ENCODE data around the gene HMHB1.

The HMHB1 gene

GRCh38 chr5:143812085-143812705 is at the start of gene HMHB1:
HMHB1 (plus strand) TSS chr5:143812161.
- no peak for DNase-seq

GRCh38 chr5:143762636-143763220 is 49.2 kb upstream of the HMHB1 start:
- no peak for DNase-seq

GRCh38 chr5:143767162-143767561 is 44.8 kb upstream of the HMHB1 start:
- no peak for DNase-seq

- no peak for DNase-seq
These were observed 42.8 kb upstream of the HMHB1 start for GRCh38 chr5:143769026-143769786.

- no peak for DNase-seq
These were observed 41.5 kb upstream of the HMHB1 start for GRCh38 chr5:143770450-143770849.

- no peak for DNase-seq
These were observed 40.8 kb upstream of the HMHB1 start for GRCh38 chr5:143771189-143771588.

GRCh38 chr5:143771602-143772001 is 40.4 kb upstream of the HMHB1 start:
- no peak for DNase-seq

GRCh38 chr5:143772621-143773020 is 39.3 kb upstream of the HMHB1 start:
- DNase-seq: no peak

- no peak for DNase-seq
These were observed 36.7 kb upstream of the HMHB1 start for GRCh38 chr5:143775258-143775657.

GRCh38 chr5:143776951-143777350 is 35.0 kb upstream of the HMHB1 start:
- no peak for DNase-seq

- no peak for DNase-seq
These were observed 32.5 kb upstream of the HMHB1 start for GRCh38 chr5:143779506-143779905.

GRCh38 chr5:143781993-143782520 is 29.9 kb upstream of the HMHB1 start:
- DNase-seq: no peak

- DNase-seq: no peak
These were observed 29.2 kb upstream of the HMHB1 start for GRCh38 chr5:143782588-143783386.

- no peak for DNase-seq
These were observed 23.6 kb upstream of the HMHB1 start for GRCh38 chr5:143788401-143788800.

- DNase-seq: no peak
These were observed 21.4 kb upstream of the HMHB1 start for GRCh38 chr5:143790457-143791112.

- no peak for DNase-seq
These were observed 19.9 kb upstream of the HMHB1 start for GRCh38 chr5:143791848-143792731.

- no peak for DNase-seq
These were observed 18.7 kb upstream of the HMHB1 start for GRCh38 chr5:143793249-143793648.

GRCh38 chr5:143796125-143796524 is 15.8 kb upstream of the HMHB1 start:
- no peak for DNase-seq

GRCh38 chr5:143796753-143797152 is 15.2 kb upstream of the HMHB1 start:
- no peak for DNase-seq

- no peak for DNase-seq
These were observed 11.2 kb upstream of the HMHB1 start for GRCh38 chr5:143800715-143801114.

GRCh38 chr5:143801252-143801939 is 10.6 kb upstream of the HMHB1 start:
- no peak for DNase-seq
